H1 (cell line): Measurements from ENCODE around the gene MRPL16. TPM values are rescaled to one million over a fixed set of nuclear protein-coding genes. Genes with fewer than 3 reads are reported as not detected.

ENCODE experiments used
- CTCF ChIA-PET: fragments of 300-600 bp; sonication (Branson Sonifier 250); formaldehyde crosslinking; loops from one replicate; lab custom pipeline; 2021; ENCODE audit not compliant: partially characterized antibody; lab: Charles Lee
- POLR2A ChIA-PET: fragments of 300-600 bp; sonication (Branson Sonifier 250); formaldehyde crosslinking; loops from one replicate; lab custom pipeline; 2021; ENCODE audit warnings: inconsistent platforms; ENCODE audit not compliant: partially characterized antibody; lab: Charles Lee
- DNase-seq, 2 experiments: peaks; one replicate each; pipeline versions ENCODE4 v3.0.0 to v3.0.0-alpha.2; 2010 to 2022; ENCODE audit warnings: low spot score in 2 of 2, low read depth in 1 of 2, mixed read lengths in 1 of 2
- FAIRE-seq: peaks from 2 replicates; lab custom pipeline; 2011; peaks lifted over from hg19 to GRCh38; lab: Jason Lieb, UNC
- H2AFZ ChIP-seq: 2 replicates; pipeline ENCODE4 v1.8.1; 2012; ENCODE audit warnings: low read length, inconsistent platforms
- H2AK5ac ChIP-seq: 2 replicates; pipeline ENCODE4 v1.6.1; 2013; ENCODE audit warnings: low read depth, low read length
- H2BK120ac ChIP-seq: replicated peaks from 2 replicates; pipeline ENCODE3; 2013; ENCODE audit warnings: low read depth, low read length, inconsistent platforms
- H2BK12ac ChIP-seq: 2 replicates; pipeline ENCODE4 v1.6.1; 2013; ENCODE audit warnings: low read depth, low read length
- H2BK15ac ChIP-seq: 2 replicates; pipeline ENCODE4 v1.6.1; 2013; ENCODE audit warnings: low read length
- H2BK20ac ChIP-seq: 2 replicates; pipeline ENCODE4 v1.6.1; 2013; ENCODE audit warnings: low read length
- H2BK5ac ChIP-seq: 2 replicates; pipeline ENCODE4 v1.6.1; 2013; ENCODE audit warnings: low read depth, low read length
- H3K14ac ChIP-seq: 2 replicates; pipeline ENCODE4 v1.6.1; 2013; ENCODE audit warnings: inconsistent platforms; ENCODE audit not compliant: insufficient read length
- H3K18ac ChIP-seq: 2 replicates; pipeline ENCODE4 v1.6.1; 2013; ENCODE audit warnings: low read length; ENCODE audit errors: extremely low read depth
- H3K23ac ChIP-seq: 2 replicates; pipeline ENCODE4 v1.6.1; 2013; ENCODE audit warnings: inconsistent platforms; ENCODE audit not compliant: insufficient read length
- H3K23me2 ChIP-seq: 2 replicates; pipeline ENCODE4 v1.6.1; 2013; ENCODE audit warnings: low read depth, low read length
- H3K27ac ChIP-seq: 2 replicates; pipeline ENCODE4 v1.6.1; 2011; ENCODE audit warnings: low read depth, low read length, inconsistent platforms
- H3K27me3 ChIP-seq, 4 experiments: replicated peaks in 1 of 4; 1 replicate in 1 of 4; 2 replicates in 3 of 4; pipeline versions ENCODE4 v1.6.1 to v1.8.1; 2011 to 2013; ENCODE audit warnings: low read length in 3 of 4, mild to moderate bottlenecking in 3 of 4, inconsistent platforms in 2 of 4, mixed read lengths in 2 of 4, moderate library complexity in 1 of 4; ENCODE audit not compliant: control insufficient read depth in 3 of 4, insufficient read depth in 3 of 4; ENCODE audit errors: extremely low read depth in 1 of 4
- H3K36me3 ChIP-seq, 4 experiments: 2 replicates each; pipeline versions ENCODE4 v1.6.1 to v1.8.1; 2011 to 2013; ENCODE audit warnings: mild to moderate bottlenecking in 4 of 4, low read length in 3 of 4, moderate library complexity in 2 of 4, control low read depth in 1 of 4, inconsistent platforms in 1 of 4; ENCODE audit not compliant: insufficient read depth in 4 of 4, control insufficient read depth in 2 of 4
- H3K4ac ChIP-seq: replicated peaks from 2 replicates; pipeline ENCODE3; 2013; ENCODE audit warnings: low read length, low read depth, mixed read lengths, inconsistent platforms; ENCODE audit not compliant: insufficient read length
- H3K4me1 ChIP-seq, 4 experiments: replicated peaks in 1 of 4; 1 replicate in 1 of 4; 2 replicates in 3 of 4; pipeline versions ENCODE4 v1.6.1 to v1.8.1; 2011 to 2013; ENCODE audit warnings: low read length in 3 of 4, inconsistent platforms in 2 of 4, mixed read lengths in 1 of 4; ENCODE audit not compliant: insufficient read depth in 4 of 4, control insufficient read depth in 3 of 4
- H3K4me2 ChIP-seq, 2 experiments: 2 replicates each; pipeline versions ENCODE4 v1.6.1 to v1.8.1; 2011 to 2013; ENCODE audit warnings: low read depth in 2 of 2, low read length in 2 of 2, control low read depth in 1 of 2, inconsistent platforms in 1 of 2, mild to moderate bottlenecking in 1 of 2; ENCODE audit not compliant: insufficient read depth in 1 of 2
- H3K4me3 ChIP-seq, 4 experiments: fragments of 200-600, 300-600 bp in 1 of 4; sonication (generic), shearing (Covaris generic), sonication (Bioruptor Twin) in 1 of 4; 2 replicates each; pipeline versions ENCODE4 v1.5.1 to v1.8.1; 2011 to 2016; ENCODE audit warnings: low read length in 4 of 4, low read depth in 3 of 4, control low read depth in 2 of 4, inconsistent platforms in 2 of 4, mild to moderate bottlenecking in 2 of 4, mixed read lengths in 1 of 4, moderate library complexity in 1 of 4; ENCODE audit not compliant: insufficient read depth in 2 of 4; ENCODE audit errors: extremely low read depth in 1 of 4
- H3K56ac ChIP-seq: replicated peaks from 2 replicates; pipeline ENCODE3; 2013; ENCODE audit warnings: low read depth, mild to moderate bottlenecking, mixed read lengths, low read length, inconsistent platforms; ENCODE audit not compliant: insufficient read length
- H3K79me1 ChIP-seq: 2 replicates; pipeline ENCODE4 v1.6.1; 2013; ENCODE audit warnings: low read depth, low read length, control low read depth
- H3K79me2 ChIP-seq, 2 experiments: 2 replicates each; pipeline versions ENCODE4 v1.6.1 to v1.8.1; 2012 to 2013; ENCODE audit warnings: low read length in 2 of 2, mild to moderate bottlenecking in 2 of 2, inconsistent platforms in 1 of 2; ENCODE audit not compliant: insufficient read depth in 2 of 2, control insufficient read depth in 1 of 2
- H3K9ac ChIP-seq, 4 experiments: replicated peaks in 1 of 4; 1 replicate in 1 of 4; 2 replicates in 3 of 4; pipeline versions ENCODE4 v1.6.1 to v1.8.1; 2011 to 2013; ENCODE audit warnings: low read depth in 3 of 4, low read length in 3 of 4, control low read depth in 2 of 4, mild to moderate bottlenecking in 2 of 4, moderate library complexity in 2 of 4, inconsistent platforms in 1 of 4; ENCODE audit errors: extremely low read depth in 1 of 4
- H3K9me3 ChIP-seq, 2 experiments: 2 replicates each; pipeline versions ENCODE4 v1.6.1 to v1.8.1; 2012 to 2013; ENCODE audit warnings: mild to moderate bottlenecking in 2 of 2, moderate library complexity in 2 of 2, control low read depth in 1 of 2, inconsistent platforms in 1 of 2, low read depth in 1 of 2, low read length in 1 of 2, mixed read lengths in 1 of 2; ENCODE audit not compliant: insufficient read depth in 2 of 2
- H4K20me1 ChIP-seq, 2 experiments: replicated peaks in 1 of 2; 2 replicates each; pipeline versions ENCODE3 to v1.8.1; 2011 to 2013; ENCODE audit warnings: inconsistent platforms in 2 of 2, low read length in 2 of 2, mild to moderate bottlenecking in 1 of 2; ENCODE audit not compliant: insufficient read depth in 2 of 2, control insufficient read depth in 1 of 2
- H4K5ac ChIP-seq: 2 replicates; pipeline ENCODE4 v1.6.1; 2013; ENCODE audit warnings: low read length, low read depth, mixed read lengths, inconsistent platforms; ENCODE audit not compliant: insufficient read length
- H4K8ac ChIP-seq: 2 replicates; pipeline ENCODE4 v1.8.0; 2013; ENCODE audit warnings: mild to moderate bottlenecking, moderate library complexity, low read length, inconsistent platforms; ENCODE audit not compliant: insufficient read depth; ENCODE audit errors: extremely low read depth
- H4K91ac ChIP-seq: replicated peaks from 2 replicates; pipeline ENCODE3; 2013; ENCODE audit warnings: low read length, mixed read lengths, inconsistent platforms; ENCODE audit not compliant: insufficient read length
- EGR1 ChIP-seq: IDR thresholded peaks from 2 replicates; pipeline ENCODE4 v1.6.1; 2011; ENCODE audit warnings: low read depth, low read length, borderline replicate concordance
- SIN3A ChIP-seq, 2 experiments: IDR thresholded peaks in 1 of 2; conservative IDR thresholded peaks in 1 of 2; 2 replicates each; pipeline ENCODE4 v1.6.1; 2011 to 2012; ENCODE audit warnings: low read length in 2 of 2, improper control_type of control experiment in 1 of 2, low read depth in 1 of 2, mild to moderate bottlenecking in 1 of 2
- SUZ12 ChIP-seq: fragments of 200-600 bp; sonication (generic); IDR thresholded peaks from 2 replicates; pipeline ENCODE4 v1.6.1; 2012; ENCODE audit warnings: mild to moderate bottlenecking, inconsistent platforms, low read length, moderate library complexity, mixed read lengths
- WGBS, 2 experiments: shearing (Covaris generic) in 1 of 2; methylation state at CpG; one replicate each; pipeline versions ENCODE4 v1.1.6 to v1.1.7; 2013 to 2015; ENCODE audit warnings: low lambda C conversion rate in 2 of 2, mixed read lengths in 2 of 2, inconsistent platforms in 1 of 2, low coverage in 1 of 2, missing lambda C conversion rate in 1 of 2; ENCODE audit not compliant: insufficient replicate concordance in 2 of 2, insufficient coverage in 1 of 2, insufficient read length in 1 of 2; ENCODE audit errors: extremely low coverage in 1 of 2, missing lambda C conversion rate in 1 of 2; 5-methylcytosine and 5-hydroxymethylcytosine counted together
- polyA plus RNA-seq, 7 experiments: library from polyadenylated mRNA; depleted of rRNA in 3 of 7; stranded (reverse) in 5 of 7; unstranded in 2 of 7; fragments of >200 nt in 5 of 7; fragments of 200-250 nt in 2 of 7; gene quantifications; 1 replicate in 5 of 7; 2 replicates in 1 of 7; 4 replicates in 1 of 7; pipeline versions ENCODE4 v1.2.1 to v1.2.3, GENCODE V29; 2011 to 2013; ENCODE audit warnings: missing spikeins in 2 of 7, mixed read lengths in 2 of 7
- total RNA-seq: library from RNA; stranded (reverse); fragmentation: NEBNext Ultra II Directional; extraction: Animal tissue kit (Norgen Biotek cat#: 25700); gene quantifications from 2 replicates; pipeline ENCODE4 v1.2.1, GENCODE V29; 2021

Gene MRPL16
- total and polyA plus RNA-seq, 2 of the 8 experiments (the other 6 are each of a cell fraction or from before 2014, with no cell fraction given): 69.2 to 79.8 TPM

DNA sequence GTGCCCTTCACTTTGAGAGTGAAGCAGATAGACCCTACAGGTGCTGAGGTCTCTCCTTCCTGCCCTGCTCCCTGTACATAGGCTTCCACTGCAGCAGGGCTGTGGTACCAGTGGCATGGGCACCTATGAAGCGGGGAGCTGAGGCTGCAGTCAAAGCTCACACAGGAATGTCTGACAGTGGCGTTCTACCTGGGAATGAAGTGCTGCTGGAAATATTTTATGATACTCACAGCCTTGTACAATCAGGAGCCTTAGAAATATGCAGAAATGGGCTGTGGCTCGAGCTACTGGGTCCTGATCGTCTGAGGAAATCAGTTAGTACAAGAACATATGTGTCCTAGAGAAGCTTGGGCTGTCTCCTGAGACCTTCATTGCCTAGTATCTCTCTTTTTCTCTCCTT lies 24.8 kb downstream of the MRPL16 start:
- Histone ChIP-seq H2AK5ac (no peak overlapping the region), H3K4ac (no peak overlapping the region), H3K36me3 (peaks cover 5 to 39% (median 21%) of the 10 kb centered on the region in 4 experiments; a peak in 7 of 8 replicates), H2BK20ac (no peak overlapping the region), H3K4me2 (no peak overlapping the region), H2BK120ac (no peak overlapping the region), H2BK5ac (no peak overlapping the region), H3K9me3 (peaks cover 0 to 4% of the 10 kb centered on the region in 2 experiments; a peak in 1 of 4 replicates), H3K79me1 (no peaks in the 10 kb centered on the region; the same call in 1 of the 2 replicates), H3K4me3 (no peak overlapping the region), H3K9ac (no peak overlapping the region), H3K23ac (no peak overlapping the region), H3K27ac (no peak overlapping the region), H2AFZ (no peak overlapping the region), H4K91ac (no peak overlapping the region), H3K23me2 (no peaks in the 10 kb centered on the region), H4K5ac (no peak overlapping the region), H4K20me1 (no peaks in the 10 kb centered on the region), H3K56ac (no peak overlapping the region), H3K79me2 (no peaks in the 10 kb centered on the region), H3K27me3 (no peaks in the 10 kb centered on the region), H3K4me1 (no peaks in the 10 kb centered on the region), H4K8ac (no peak overlapping the region), H3K18ac (no peak overlapping the region), H3K14ac (no peak overlapping the region), H2BK12ac (no peak overlapping the region), H2BK15ac (no peak overlapping the region)
- 93% methylated on average over 4 of the region's 4 CpGs; no CpG with 5 or more reads in 1 of the 2 experiments for WGBS, 2 experiments
- FAIRE-seq (no peak), DNase-seq (no peak)
- POLR2A ChIA-PET: interaction anchor here (1.4 kb wide), 1 partner anchor 14 kb away, joined by 3 read pairs; no protein-coding TSS in a partner anchor
- CTCF ChIA-PET: interaction anchor here (0.6 to 1.4 kb wide), 4 partner anchors 8 to 715 kb away, joined by 3 to 4 read pairs (median 4); no protein-coding TSS in a partner anchor
- TF ChIP-seq SUZ12: no peak
- TF ChIP-seq SIN3A (conservative IDR thresholded peaks at IDR 0.05 in 1 of 2, IDR thresholded peaks at IDR 0.05 in 1 of 2; ENCODE audit: low read depth in 1 of 2, low read length in 2 of 2): no peak
- no peak for TF ChIP-seq EGR1
